ENCODE measurements around the gene MATN1.

Gene MATN1

GRCh38 chr1:30728832-30729638 lies 5.7 kb upstream of the MATN1 start:
- no peak for TF ChIP-seq CTCF (IDR thresholded peaks at IDR 0.05)
- no peaks in the 10 kb centered on the region for H3K9me3 ChIP-seq (ENCODE audit: control insufficient read depth, low read length)
- no peaks in the 10 kb centered on the region for H3K79me2 ChIP-seq
- H3K27me3 ChIP-seq (ENCODE audit: control insufficient read depth, insufficient read depth, low read length), result no peaks in the 10 kb centered on the region
- no peak overlapping the region for H3K27ac ChIP-seq
- no peak overlapping the region for H3K9ac ChIP-seq
- H3K4me2 ChIP-seq (ENCODE audit: low read length), result no peak overlapping the region
- no peak overlapping the region for H2AFZ ChIP-seq
- H3K4me1 ChIP-seq, result no peaks in the 10 kb centered on the region
- no peak overlapping the region for H3K4me3 ChIP-seq (ENCODE audit: low read depth, low read length)
- H3K36me3 ChIP-seq (ENCODE audit: control insufficient read depth, insufficient read depth, low read length), result no peaks in the 10 kb centered on the region

- no peak overlapping the region for H3K27ac ChIP-seq
- H3K4me2 ChIP-seq (ENCODE audit: low read length), result no peak overlapping the region
- no peak overlapping the region for H3K4me3 ChIP-seq (ENCODE audit: low read depth, low read length)
- no peak for TF ChIP-seq CTCF (IDR thresholded peaks at IDR 0.05)
- no peaks in the 10 kb centered on the region for H3K79me2 ChIP-seq
- H3K9me3 ChIP-seq (ENCODE audit: control insufficient read depth, low read length), result no peaks in the 10 kb centered on the region
- no peaks in the 10 kb centered on the region for H3K27me3 ChIP-seq (ENCODE audit: control insufficient read depth, insufficient read depth, low read length)
- no peaks in the 10 kb centered on the region for H3K36me3 ChIP-seq (ENCODE audit: control insufficient read depth, insufficient read depth, low read length)
- H2AFZ ChIP-seq, result no peak overlapping the region
- no peak overlapping the region for H3K9ac ChIP-seq
- no peaks in the 10 kb centered on the region for H3K4me1 ChIP-seq
Observed at GRCh38 chr1:30728340-30728739, 5.0 kb upstream of the MATN1 start.

- Histone ChIP-seq H3K27ac (no peak overlapping the region), H2AFZ (no peak overlapping the region), H3K9me3 (ENCODE audit: control insufficient read depth, low read length) (no peaks in the 10 kb centered on the region), H3K36me3 (ENCODE audit: control insufficient read depth, insufficient read depth, low read length) (no peaks in the 10 kb centered on the region), H3K79me2 (no peaks in the 10 kb centered on the region), H3K4me2 (ENCODE audit: low read length) (no peak overlapping the region), H3K4me3 (ENCODE audit: low read depth, low read length) (no peak overlapping the region), H3K27me3 (ENCODE audit: control insufficient read depth, insufficient read depth, low read length) (no peaks in the 10 kb centered on the region), H3K9ac (no peak overlapping the region), H3K4me1 (no peaks in the 10 kb centered on the region)
- no peak for TF ChIP-seq CTCF (IDR thresholded peaks at IDR 0.05)
Observed at GRCh38 chr1:30727824-30728223, 4.4 kb upstream of the MATN1 start.

- H3K27me3 ChIP-seq (ENCODE audit: control insufficient read depth, insufficient read depth, low read length), result no peaks in the 10 kb centered on the region
- H2AFZ ChIP-seq, result no peak overlapping the region
- no peaks in the 10 kb centered on the region for H3K9me3 ChIP-seq (ENCODE audit: control insufficient read depth, low read length)
- no peak overlapping the region for H3K9ac ChIP-seq
- no peak for TF ChIP-seq CTCF (IDR thresholded peaks at IDR 0.05)
- no peak overlapping the region for H3K4me3 ChIP-seq (ENCODE audit: low read depth, low read length)
- H3K36me3 ChIP-seq (ENCODE audit: control insufficient read depth, insufficient read depth, low read length), result no peaks in the 10 kb centered on the region
- no peaks in the 10 kb centered on the region for H3K4me1 ChIP-seq
- H3K79me2 ChIP-seq, result no peaks in the 10 kb centered on the region
- no peak overlapping the region for H3K4me2 ChIP-seq (ENCODE audit: low read length)
- H3K27ac ChIP-seq, result no peak overlapping the region
Observed at GRCh38 chr1:30726773-30727684, 3.6 kb upstream of the MATN1 start.

Data from parathyroid adenoma (tissue), 2 donors.